Cardiac muscle cell (in vitro differentiated cells and primary cell): Measurements from ENCODE around the gene CCR2. TPM values are rescaled to one million over a fixed set of nuclear protein-coding genes. Genes with fewer than 3 reads are reported as not detected.
"Not testable (repeated sequence)": the region's sequence is repeated elsewhere in the genome, so short reads cannot be mapped to it uniquely, and the experiment has no call there.

Experiments used
- DNase-seq, 2 donors: peaks; one replicate each; pipeline versions ENCODE4 v3.0.0 to v3.0.0-alpha.2; 2010 to 2017; ENCODE audit warnings: low read depth in 1 of 2, low spot score in 1 of 2
- H3K27ac ChIP-seq: fragments of 200-600 bp; sonication (generic); 2 replicates; pipeline ENCODE4 v1.5.1; 2016
- H3K27me3 ChIP-seq: fragments of 200-600 bp; sonication (generic); 2 replicates; pipeline ENCODE4 v1.6.0; 2016; ENCODE audit warnings: control low read depth
- H3K36me3 ChIP-seq: fragments of 200-600 bp; sonication (generic); 2 replicates; pipeline ENCODE4 v1.5.1; 2016; ENCODE audit warnings: control low read depth
- H3K4me1 ChIP-seq: fragments of 200-600 bp; sonication (generic); 2 replicates; pipeline ENCODE4 v1.8.1; 2017; ENCODE audit warnings: low read depth, mild to moderate bottlenecking, mixed run types
- H3K4me3 ChIP-seq: fragments of 200-600 bp; sonication (generic); 2 replicates; pipeline ENCODE4 v1.5.1; 2016; ENCODE audit warnings: mild to moderate bottlenecking
- H3K9me3 ChIP-seq: fragments of 200-600 bp; sonication (generic); 2 replicates; pipeline ENCODE4 v1.5.1; 2017; ENCODE audit warnings: low read depth, mild to moderate bottlenecking, control low read depth
- polyA plus RNA-seq: library from polyadenylated mRNA; unstranded; fragments of >200 nt; fragmentation: Nextera tagmentation; extraction: Ambion mirVana; gene quantifications from 2 replicates; pipeline ENCODE4 v1.2.1, GENCODE V29; 2016
- total RNA-seq: library from RNA; depleted of rRNA; stranded (reverse); fragments of >200 nt; gene quantifications from 2 replicates; pipeline ENCODE4 v1.2.3, GENCODE V29; 2016
- TF ChIP-seq, protein P1 (sequence below): IDR thresholded peaks from 2 replicates; pipeline ENCODE4 v1.5.1; 2012; ENCODE audit warnings: low read depth, mild to moderate bottlenecking, low read length

CCR2 gene
- total and polyA plus RNA-seq, 2 experiments from 2014 or later, result not detected

DNA sequence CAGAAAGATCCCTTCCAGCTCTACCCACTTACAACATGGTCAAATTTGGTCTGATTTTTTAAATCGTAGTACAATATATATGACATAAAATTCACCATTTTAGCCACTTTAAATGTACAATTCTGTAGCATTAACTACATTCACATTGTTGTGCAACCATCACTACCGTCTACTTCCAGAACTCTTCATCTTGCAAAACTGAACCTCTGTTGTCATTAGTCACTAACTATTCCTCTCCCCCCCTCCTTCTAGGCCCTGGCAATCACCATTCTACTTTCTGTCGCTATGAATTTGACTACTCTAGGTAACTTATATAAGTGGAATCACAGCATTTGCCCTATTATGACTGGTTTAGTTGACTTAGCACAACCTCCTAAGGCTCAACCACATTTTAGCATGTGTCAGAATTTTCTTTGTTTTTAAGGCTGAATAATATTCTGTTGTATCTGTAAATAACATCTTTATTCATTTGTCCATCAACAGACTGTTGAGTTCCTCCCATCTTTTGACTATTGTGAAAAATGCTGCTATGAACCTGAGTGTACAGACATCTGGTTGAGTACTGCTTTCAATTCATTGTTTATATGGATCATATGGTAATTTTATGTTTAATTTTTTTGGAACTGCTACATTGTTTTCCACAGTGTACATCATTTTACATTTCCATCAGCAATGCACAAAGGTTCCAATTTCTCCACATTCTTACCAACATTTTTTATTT, 35.5 kb upstream of the CCR2 start:
- Histone ChIP-seq H3K4me1 (no peaks in the 10 kb centered on the region), H3K27me3 (no peaks in the 10 kb centered on the region), H3K4me3 (no peak overlapping the region), H3K36me3 (no peaks in the 10 kb centered on the region), H3K9me3 (no peaks in the 10 kb centered on the region), H3K27ac (no peak overlapping the region)
- no peak for DNase-seq
- TF ChIP-seq, protein P1, sequence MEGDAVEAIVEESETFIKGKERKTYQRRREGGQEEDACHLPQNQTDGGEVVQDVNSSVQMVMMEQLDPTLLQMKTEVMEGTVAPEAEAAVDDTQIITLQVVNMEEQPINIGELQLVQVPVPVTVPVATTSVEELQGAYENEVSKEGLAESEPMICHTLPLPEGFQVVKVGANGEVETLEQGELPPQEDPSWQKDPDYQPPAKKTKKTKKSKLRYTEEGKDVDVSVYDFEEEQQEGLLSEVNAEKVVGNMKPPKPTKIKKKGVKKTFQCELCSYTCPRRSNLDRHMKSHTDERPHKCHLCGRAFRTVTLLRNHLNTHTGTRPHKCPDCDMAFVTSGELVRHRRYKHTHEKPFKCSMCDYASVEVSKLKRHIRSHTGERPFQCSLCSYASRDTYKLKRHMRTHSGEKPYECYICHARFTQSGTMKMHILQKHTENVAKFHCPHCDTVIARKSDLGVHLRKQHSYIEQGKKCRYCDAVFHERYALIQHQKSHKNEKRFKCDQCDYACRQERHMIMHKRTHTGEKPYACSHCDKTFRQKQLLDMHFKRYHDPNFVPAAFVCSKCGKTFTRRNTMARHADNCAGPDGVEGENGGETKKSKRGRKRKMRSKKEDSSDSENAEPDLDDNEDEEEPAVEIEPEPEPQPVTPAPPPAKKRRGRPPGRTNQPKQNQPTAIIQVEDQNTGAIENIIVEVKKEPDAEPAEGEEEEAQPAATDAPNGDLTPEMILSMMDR, result no peak

DNA sequence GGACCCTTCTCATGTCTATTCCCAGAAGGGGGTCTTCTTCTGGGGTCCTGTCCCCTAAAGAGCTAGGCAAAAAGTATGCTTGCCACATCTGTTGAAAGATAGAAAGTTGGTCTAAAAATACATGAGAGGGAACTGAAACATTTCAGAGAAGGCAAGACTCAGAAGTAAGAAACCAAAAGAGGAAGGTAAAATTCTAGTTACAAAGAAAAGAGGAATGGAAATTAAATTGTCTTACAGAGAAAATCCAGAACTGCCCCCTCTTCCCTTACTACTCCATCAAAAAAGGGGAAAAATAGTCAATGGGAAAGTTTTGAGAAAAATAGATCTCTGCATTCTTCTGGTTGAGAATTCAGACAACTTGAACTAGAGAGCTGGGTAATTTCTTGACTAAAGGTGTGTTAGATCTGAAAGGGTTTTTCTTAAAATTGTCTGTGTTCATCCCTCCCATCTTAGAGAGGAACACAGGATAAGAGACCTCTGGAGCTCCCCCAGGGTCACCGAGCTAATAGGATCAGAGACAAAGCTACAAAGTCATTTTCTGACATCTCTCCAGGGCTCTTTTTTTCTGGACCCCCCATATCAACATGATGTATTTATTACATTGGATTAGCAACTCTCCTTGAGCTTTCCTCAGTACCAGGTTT, 32.3 kb upstream of the CCR2 start:
- DNase-seq, result no peak
- TF ChIP-seq, protein P1, result no peak
- Histone ChIP-seq H3K9me3 (no peaks in the 10 kb centered on the region), H3K4me3 (no peak overlapping the region), H3K27me3 (no peaks in the 10 kb centered on the region), H3K27ac (no peak overlapping the region), H3K36me3 (no peaks in the 10 kb centered on the region), H3K4me1 (no peaks in the 10 kb centered on the region)

DNA sequence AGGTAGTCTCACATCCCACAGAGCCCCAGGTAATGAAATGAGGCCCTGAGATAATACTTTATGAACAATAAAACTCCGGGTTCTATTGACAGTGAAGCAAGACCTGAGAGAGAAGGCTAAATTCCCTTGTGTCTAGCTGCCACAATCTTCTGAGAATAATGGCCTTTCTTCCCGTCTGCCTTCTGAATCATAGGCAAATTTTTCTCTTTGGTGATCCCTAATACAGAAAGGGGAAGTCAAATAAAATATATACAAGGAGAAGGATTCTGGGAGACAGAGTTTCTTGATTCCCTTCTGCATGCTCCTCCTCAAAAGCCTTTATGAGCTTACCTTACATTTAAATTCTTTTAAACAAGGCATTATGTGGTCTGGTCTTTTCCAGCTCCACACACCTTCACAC, 29.9 kb upstream of the CCR2 start:
- Histone ChIP-seq H3K36me3 (no peaks in the 10 kb centered on the region), H3K27me3 (no peaks in the 10 kb centered on the region), H3K9me3 (no peaks in the 10 kb centered on the region), H3K27ac (no peak overlapping the region), H3K4me3 (no peak overlapping the region), H3K4me1 (no peaks in the 10 kb centered on the region)
- TF ChIP-seq, protein P1, result no peak
- no peak for DNase-seq

DNA sequence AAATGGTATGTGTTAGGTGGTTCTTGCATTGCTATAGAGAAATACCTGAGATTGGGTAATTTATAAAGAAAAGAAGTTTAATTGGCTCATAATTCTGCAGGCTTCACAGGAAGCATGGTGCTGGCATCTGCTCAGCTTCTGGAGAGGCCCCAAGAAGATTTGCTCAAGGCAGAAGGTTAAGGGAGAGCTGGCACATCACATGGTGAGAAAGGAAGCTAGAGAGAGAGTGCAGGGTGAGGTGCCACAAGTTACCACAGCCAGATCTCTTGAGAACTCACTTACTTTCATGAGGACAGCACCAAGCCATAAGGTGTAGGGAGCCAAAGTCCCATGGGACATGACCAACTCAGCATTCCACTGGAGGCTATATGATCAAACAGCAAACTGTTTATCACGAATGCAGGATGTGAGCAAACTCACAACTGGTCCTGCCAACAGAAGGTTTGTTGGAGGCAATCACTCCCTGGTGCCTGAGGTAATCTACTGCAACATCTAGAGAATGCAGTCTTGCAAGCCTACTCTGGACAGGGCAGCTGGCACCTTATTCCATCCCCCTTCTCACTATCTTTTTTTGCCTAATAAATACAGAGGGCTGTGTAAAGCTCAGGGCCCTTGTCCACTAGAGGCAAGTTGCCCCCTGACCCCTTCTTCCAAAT, 28.1 kb upstream of the CCR2 start:
- H3K27ac ChIP-seq, result no peak overlapping the region
- H3K9me3 ChIP-seq, result no peaks in the 10 kb centered on the region
- no peaks in the 10 kb centered on the region for H3K27me3 ChIP-seq
- no peaks in the 10 kb centered on the region for H3K4me1 ChIP-seq
- DNase-seq, result no peak
- H3K4me3 ChIP-seq, result no peak overlapping the region
- TF ChIP-seq, protein P1, result no peak
- H3K36me3 ChIP-seq, result no peaks in the 10 kb centered on the region

DNA sequence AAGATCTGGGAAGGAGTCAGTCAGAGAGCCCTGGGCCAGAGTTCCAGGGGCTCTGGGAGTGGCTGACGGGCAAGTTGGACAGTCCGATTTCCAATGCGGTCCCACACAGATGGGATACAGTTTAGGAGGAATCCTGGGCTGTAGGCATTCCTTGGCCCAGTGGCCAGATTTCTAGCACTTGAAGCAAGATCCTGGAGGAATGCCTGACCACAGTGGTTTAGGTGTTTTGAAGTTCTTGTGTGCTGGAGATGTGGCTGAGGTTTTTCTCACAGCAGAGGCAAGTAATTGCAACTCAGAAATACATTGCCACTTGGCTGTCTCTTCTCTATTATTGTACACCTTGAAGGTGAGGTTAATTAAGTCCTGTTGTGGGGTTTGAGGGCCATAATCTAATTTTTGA, 23.2 kb upstream of the CCR2 start:
- DNase-seq, result peak in 1 of 2 donors; percentile 3
- H3K27me3 ChIP-seq, H3K27ac ChIP-seq, H3K4me1 ChIP-seq, H3K36me3 ChIP-seq, H3K4me3 ChIP-seq, H3K9me3 ChIP-seq: not testable (repeated sequence)
